DOHH2 (cell line): ENCODE results near the gene FBN2.

Experiments
- EZH2phosphoT487 ChIP-seq: fragments of 200-600 bp; sonication (generic); IDR thresholded peaks from 2 replicates; pipeline ENCODE4 v1.6.1; 2017; ENCODE audit warnings: borderline replicate concordance, mild to moderate bottlenecking, antibody characterized with exemption, low read length, moderate library complexity, mixed read lengths
- TF ChIP-seq, protein P1 (sequence below): fragments of 200-600 bp; sonication (generic); IDR thresholded peaks from one replicate; pipeline ENCODE4 v1.5.1; 2014; ENCODE audit warnings: antibody characterized with exemption, mild to moderate bottlenecking, low read depth, low read length; ENCODE audit not compliant: poor library complexity, severe bottlenecking

DNA sequence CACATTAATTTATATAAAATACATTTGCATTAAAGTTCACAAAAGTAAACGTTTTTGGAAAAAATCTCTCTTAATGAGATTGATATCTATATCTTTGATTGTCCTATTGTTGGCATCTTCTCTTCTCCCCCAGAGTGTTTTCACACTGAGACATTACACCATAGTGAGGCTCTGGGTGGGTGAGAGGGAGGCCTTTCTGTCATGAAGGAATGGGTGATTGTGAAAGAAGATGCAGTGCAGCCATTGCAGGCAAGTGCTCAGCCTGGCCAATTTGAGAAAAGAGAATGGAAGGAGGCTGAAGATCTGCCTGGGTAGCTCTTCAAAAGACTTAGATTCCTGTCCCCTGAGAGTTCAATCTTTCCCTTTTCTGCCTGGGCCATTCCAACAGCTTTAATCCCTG lies 313.7 kb downstream of the FBN2 start:
- TF ChIP-seq, protein P1, sequence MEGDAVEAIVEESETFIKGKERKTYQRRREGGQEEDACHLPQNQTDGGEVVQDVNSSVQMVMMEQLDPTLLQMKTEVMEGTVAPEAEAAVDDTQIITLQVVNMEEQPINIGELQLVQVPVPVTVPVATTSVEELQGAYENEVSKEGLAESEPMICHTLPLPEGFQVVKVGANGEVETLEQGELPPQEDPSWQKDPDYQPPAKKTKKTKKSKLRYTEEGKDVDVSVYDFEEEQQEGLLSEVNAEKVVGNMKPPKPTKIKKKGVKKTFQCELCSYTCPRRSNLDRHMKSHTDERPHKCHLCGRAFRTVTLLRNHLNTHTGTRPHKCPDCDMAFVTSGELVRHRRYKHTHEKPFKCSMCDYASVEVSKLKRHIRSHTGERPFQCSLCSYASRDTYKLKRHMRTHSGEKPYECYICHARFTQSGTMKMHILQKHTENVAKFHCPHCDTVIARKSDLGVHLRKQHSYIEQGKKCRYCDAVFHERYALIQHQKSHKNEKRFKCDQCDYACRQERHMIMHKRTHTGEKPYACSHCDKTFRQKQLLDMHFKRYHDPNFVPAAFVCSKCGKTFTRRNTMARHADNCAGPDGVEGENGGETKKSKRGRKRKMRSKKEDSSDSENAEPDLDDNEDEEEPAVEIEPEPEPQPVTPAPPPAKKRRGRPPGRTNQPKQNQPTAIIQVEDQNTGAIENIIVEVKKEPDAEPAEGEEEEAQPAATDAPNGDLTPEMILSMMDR = no peak
- no peak for TF ChIP-seq EZH2phosphoT487
